IMR-90 (cell line): ENCODE data around the gene CLNK.

Experiments used
- BHLHE40 ChIP-seq: fragments of 150-350 bp; IDR thresholded peaks from 2 replicates; pipeline ENCODE4 v1.6.1; 2016; ENCODE audit warnings: mild to moderate bottlenecking, low read depth, low read length
- CEBPB ChIP-seq: IDR thresholded peaks from 2 replicates; pipeline ENCODE4 v1.6.1; 2012; ENCODE audit warnings: low read depth, low read length, improper control_type of control experiment
- CHD1 ChIP-seq: IDR thresholded peaks from 2 replicates; pipeline ENCODE4 v1.6.1; 2012; ENCODE audit warnings: low read depth, low read length, improper control_type of control experiment
- CTCF ChIP-seq: conservative IDR thresholded peaks from 2 replicates; pipeline ENCODE4 v1.5.1; 2012; ENCODE audit warnings: mild to moderate bottlenecking, low read depth, low read length, improper control_type of control experiment
- ELK1 ChIP-seq: fragments of 150-350 bp; IDR thresholded peaks from 2 replicates; pipeline ENCODE4 v1.6.1; 2016; ENCODE audit warnings: low read depth, mild to moderate bottlenecking, low read length, moderate library complexity, borderline replicate concordance
- MAFK ChIP-seq: IDR thresholded peaks from 2 replicates; pipeline ENCODE4 v1.6.1; 2012; ENCODE audit warnings: low read depth, low read length, improper control_type of control experiment
- MAZ ChIP-seq: IDR thresholded peaks from 2 replicates; pipeline ENCODE4 v1.6.1; 2012; ENCODE audit warnings: low read depth, mild to moderate bottlenecking, low read length, improper control_type of control experiment, moderate library complexity, borderline replicate concordance
- MXI1 ChIP-seq: IDR thresholded peaks from 2 replicates; pipeline ENCODE4 v1.6.1; 2012; ENCODE audit warnings: low read depth, mild to moderate bottlenecking, low read length, moderate library complexity, borderline replicate concordance
- POLR2A ChIP-seq: IDR thresholded peaks from 2 replicates; pipeline ENCODE4 v1.6.1; 2012; ENCODE audit warnings: mild to moderate bottlenecking, low read depth, low read length
- RAD21 ChIP-seq: IDR thresholded peaks from 2 replicates; pipeline ENCODE4 v1.6.1; 2012; ENCODE audit warnings: low read length, improper control_type of control experiment
- RCOR1 ChIP-seq: IDR thresholded peaks from 2 replicates; pipeline ENCODE4 v1.6.1; 2012; ENCODE audit warnings: mild to moderate bottlenecking, low read length, improper control_type of control experiment; ENCODE audit not compliant: insufficient replicate concordance
- RFX5 ChIP-seq: IDR thresholded peaks from 2 replicates; pipeline ENCODE4 v1.8.0; 2012; ENCODE audit warnings: low read depth, mild to moderate bottlenecking, low read length, moderate library complexity
- USF2 ChIP-seq: fragments of 150-350 bp; IDR thresholded peaks from 2 replicates; pipeline ENCODE4 v1.6.1; 2017; ENCODE audit warnings: mild to moderate bottlenecking, antibody characterized with exemption, low read length, low read depth

GRCh38 chr4:10454726-10455125, 229.8 kb downstream of the CLNK start:
- TF ChIP-seq CTCF (no peak), POLR2A (no peak), CEBPB (no peak), MXI1 (no peak), CHD1 (no peak), MAFK (no peak), MAZ (no peak), BHLHE40 (no peak), RFX5 (no peak), RAD21 (no peak), ELK1 (no peak), USF2 (no peak), RCOR1 (no peak)
